Tibial artery (tissue), 4 donors: ENCODE measurements around the gene TTC39B.
A peak's percentile ranks its signal among the peaks of the same experiment; 100 is the strongest.

Experiments
- DNase-seq, 2 donors: peaks; one replicate each; pipeline ENCODE4 v3.0.0-alpha.2; 2019
- H3K27ac ChIP-seq, 2 donors: fragments of 200-600 bp; sonication (generic) in 1 of 2; 1 replicate in 1 of 2; 2 replicates in 1 of 2; pipeline ENCODE4 v1.5.1; 2018 to 2019; ENCODE audit warnings: mild to moderate bottlenecking in 1 of 2
- H3K27me3 ChIP-seq, 2 donors: fragments of 200-600 bp; sonication (generic) in 1 of 2; one replicate each; pipeline versions ENCODE4 v1.5.1 to v1.6.0; 2016 to 2019
- H3K36me3 ChIP-seq, 3 donors: fragments of 200-600 bp; sonication (generic) in 2 of 3; one replicate each; pipeline ENCODE4 v1.5.1; 2016 to 2019; ENCODE audit warnings: mild to moderate bottlenecking in 2 of 3
- H3K4me1 ChIP-seq, 4 donors: fragments of 200-600 bp; sonication (generic) in 2 of 4; 1 replicate in 3 of 4; 2 replicates in 1 of 4; pipeline ENCODE4 v1.5.1; 2016 to 2019
- H3K4me3 ChIP-seq, 2 donors: fragments of 200-600 bp; sonication (generic) in 1 of 2; 1 replicate in 1 of 2; 2 replicates in 1 of 2; pipeline ENCODE4 v1.5.1; 2018 to 2019; ENCODE audit warnings: mild to moderate bottlenecking in 2 of 2
- H3K9me3 ChIP-seq, 3 donors: fragments of 200-600 bp; sonication (generic) in 1 of 3; one replicate each; pipeline ENCODE4 v1.5.1; 2016 to 2019
- CTCF ChIP-seq, 2 experiments: fragments of 200-600 bp in 1 of 2; fragments of 450-650 bp in 1 of 2; IDR thresholded peaks; one replicate each; pipeline ENCODE4 v1.5.1; 2017 to 2019; ENCODE audit warnings: antibody characterized with exemption in 2 of 2, mild to moderate bottlenecking in 1 of 2, moderate library complexity in 1 of 2
- intact Hi-C: fragments of 100-400 bp; cut with DNase I; formaldehyde crosslinking; loops from one replicate; pipeline ENCODE4 v1.15.0; 2023; ENCODE audit warnings: low total_unique reads

The TTC39B gene

GRCh38 chr9:15253197-15253596, 53.8 kb downstream of the TTC39B start:
- TF ChIP-seq CTCF (IDR thresholded peaks at IDR 0.05): no peak
- Histone ChIP-seq H3K27me3 (no peaks in the 10 kb centered on the region), H3K4me1 (peaks cover 0 to 26% (median 15%) of the 10 kb centered on the region in 4 donors), H3K4me3 (no peak overlapping the region), H3K27ac (no peak overlapping the region), H3K36me3 (no peaks in the 10 kb centered on the region), H3K9me3 (no peaks in the 10 kb centered on the region)
- DNase-seq: no peak
- intact Hi-C loops: no loop called here

GRCh38 chr9:15249981-15250380, 57.0 kb downstream of the TTC39B start:
- Histone ChIP-seq H3K27me3 (no peaks in the 10 kb centered on the region), H3K36me3 (no peaks in the 10 kb centered on the region), H3K4me3 (peak overlapping the region; percentile 35 to 37), H3K9me3 (no peaks in the 10 kb centered on the region), H3K4me1 (peaks cover 0 to 53% (median 22%) of the 10 kb centered on the region in 4 donors), H3K27ac (peak overlapping the region; percentile 54 to 79)
- no peak for DNase-seq
- no peak for TF ChIP-seq CTCF (IDR thresholded peaks at IDR 0.05)
- intact Hi-C loops: no loop called here

DNA sequence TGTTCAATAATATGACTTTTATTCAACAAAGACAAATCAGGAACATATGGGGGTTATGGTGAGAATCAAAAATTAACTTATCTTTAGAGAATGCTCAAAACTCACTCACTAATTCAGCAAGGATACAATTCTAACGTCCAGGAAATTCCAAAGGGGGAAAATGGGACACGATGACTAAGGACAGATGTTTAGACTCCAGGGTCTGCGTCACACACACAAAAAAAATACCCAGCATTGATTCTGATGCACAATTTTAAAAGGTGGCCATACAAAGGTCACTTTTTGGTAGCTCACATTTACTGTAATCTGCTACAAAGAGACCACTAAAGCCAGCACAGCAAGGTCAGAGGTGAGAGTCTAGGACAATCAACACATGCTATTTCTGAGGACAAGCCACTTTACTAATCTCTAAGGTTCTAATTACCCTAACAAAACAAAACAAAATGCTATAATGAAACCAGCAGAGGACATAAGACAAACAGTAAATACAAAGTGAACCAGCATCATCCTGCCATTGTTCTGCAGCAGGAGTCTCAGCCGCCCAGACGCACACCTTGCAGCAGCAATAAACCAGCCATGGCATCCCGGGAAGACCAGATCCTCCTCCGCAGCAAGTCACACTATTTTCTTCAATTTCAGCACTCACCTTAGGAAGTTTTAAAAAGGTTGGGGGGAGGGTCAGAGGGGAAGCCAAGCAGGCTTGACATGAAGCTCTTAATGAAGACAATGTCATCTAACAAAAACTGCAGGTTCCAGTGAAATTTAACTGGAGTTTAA, 57.8 kb downstream of the TTC39B start:
- peak overlapping the region; percentile 35 to 37 for H3K4me3 ChIP-seq
- intact Hi-C loops: no loop called here

DNA sequence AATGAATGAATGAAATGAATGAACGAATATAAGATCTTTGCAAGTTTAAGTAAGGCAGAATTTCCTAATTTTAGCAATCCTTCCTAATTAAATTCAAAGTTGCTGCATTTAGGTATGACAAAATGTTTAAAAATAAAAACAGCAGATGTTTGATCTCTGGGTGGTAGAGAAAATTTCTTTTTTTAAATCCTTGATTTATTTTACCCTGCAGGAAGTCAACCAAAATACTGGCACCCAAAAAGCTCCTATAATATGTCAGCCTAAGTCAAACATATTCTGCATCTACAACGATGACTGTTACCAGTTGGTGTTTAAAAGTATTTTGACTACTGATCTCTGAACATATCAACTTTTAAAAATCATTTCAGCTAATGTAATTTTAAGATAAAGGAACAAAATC, 58.4 kb downstream of the TTC39B start:
- TF ChIP-seq CTCF (IDR thresholded peaks at IDR 0.05): no peak

More for the DNA sequence above, 57.8 kb downstream of the TTC39B start:
- H3K9me3 ChIP-seq: no peaks in the 10 kb centered on the region
- DNase-seq: no peak
- H3K36me3 ChIP-seq: no peaks in the 10 kb centered on the region
- no peak for TF ChIP-seq CTCF (IDR thresholded peaks at IDR 0.05)
- peaks cover 0 to 60% (median 24%) of the 10 kb centered on the region in 4 donors for H3K4me1 ChIP-seq
- no peaks in the 10 kb centered on the region for H3K27me3 ChIP-seq
- peak overlapping the region; percentile 54 to 79 for H3K27ac ChIP-seq

GRCh38 chr9:15248081-15248480, 58.9 kb downstream of the TTC39B start:
- peak overlapping the region; percentile 54 to 79 for H3K27ac ChIP-seq
- TF ChIP-seq CTCF (IDR thresholded peaks at IDR 0.05): no peak
- no peaks in the 10 kb centered on the region for H3K9me3 ChIP-seq
- H3K4me1 ChIP-seq: peaks cover 0 to 72% (median 35%) of the 10 kb centered on the region in 4 donors
- H3K27me3 ChIP-seq: no peaks in the 10 kb centered on the region
- DNase-seq: no peak
- no peaks in the 10 kb centered on the region for H3K36me3 ChIP-seq
- intact Hi-C loops: no loop called here
- H3K4me3 ChIP-seq: no peak overlapping the region

More for the DNA sequence above, 58.4 kb downstream of the TTC39B start:
- DNase-seq: no peak
- Histone ChIP-seq H3K4me1 (peaks cover 0 to 66% (median 30%) of the 10 kb centered on the region in 4 donors), H3K36me3 (no peaks in the 10 kb centered on the region), H3K27me3 (no peaks in the 10 kb centered on the region), H3K27ac (peak overlapping the region; percentile 54 to 79), H3K9me3 (no peaks in the 10 kb centered on the region), H3K4me3 (peak overlapping the region in 1 of 2 donors; percentile 35)
- intact Hi-C loops: no loop called here
